Measurements from ENCODE around the gene MDN1.
"Not testable (repeated sequence)": the region's sequence is repeated elsewhere in the genome, so short reads cannot be mapped to it uniquely, and the experiment has no call there.

DNA sequence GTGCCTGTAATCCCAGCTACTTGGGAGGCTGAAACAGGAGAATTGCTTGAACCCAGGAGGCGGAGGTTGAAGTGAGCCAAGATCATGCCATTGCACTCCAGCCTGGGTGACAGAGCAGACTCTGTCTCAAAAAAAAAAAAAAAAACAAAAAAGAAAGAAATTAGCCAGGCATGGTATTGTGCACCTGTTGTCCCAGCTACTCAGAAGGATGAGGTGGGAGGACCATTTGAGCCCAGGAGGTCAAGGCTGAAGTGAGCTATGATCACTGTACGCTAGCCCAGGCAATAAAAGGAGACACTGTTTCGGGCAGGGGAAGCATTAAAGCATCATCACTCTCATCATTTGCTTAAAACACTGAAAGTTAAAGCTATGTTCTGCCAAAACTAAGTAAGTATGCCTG is 6.2 kb downstream of the MDN1 start:
- TF ChIP-seq, protein P1, sequence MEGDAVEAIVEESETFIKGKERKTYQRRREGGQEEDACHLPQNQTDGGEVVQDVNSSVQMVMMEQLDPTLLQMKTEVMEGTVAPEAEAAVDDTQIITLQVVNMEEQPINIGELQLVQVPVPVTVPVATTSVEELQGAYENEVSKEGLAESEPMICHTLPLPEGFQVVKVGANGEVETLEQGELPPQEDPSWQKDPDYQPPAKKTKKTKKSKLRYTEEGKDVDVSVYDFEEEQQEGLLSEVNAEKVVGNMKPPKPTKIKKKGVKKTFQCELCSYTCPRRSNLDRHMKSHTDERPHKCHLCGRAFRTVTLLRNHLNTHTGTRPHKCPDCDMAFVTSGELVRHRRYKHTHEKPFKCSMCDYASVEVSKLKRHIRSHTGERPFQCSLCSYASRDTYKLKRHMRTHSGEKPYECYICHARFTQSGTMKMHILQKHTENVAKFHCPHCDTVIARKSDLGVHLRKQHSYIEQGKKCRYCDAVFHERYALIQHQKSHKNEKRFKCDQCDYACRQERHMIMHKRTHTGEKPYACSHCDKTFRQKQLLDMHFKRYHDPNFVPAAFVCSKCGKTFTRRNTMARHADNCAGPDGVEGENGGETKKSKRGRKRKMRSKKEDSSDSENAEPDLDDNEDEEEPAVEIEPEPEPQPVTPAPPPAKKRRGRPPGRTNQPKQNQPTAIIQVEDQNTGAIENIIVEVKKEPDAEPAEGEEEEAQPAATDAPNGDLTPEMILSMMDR (IDR thresholded peaks at IDR 0.05) = not testable (repeated sequence)
- TF ChIP-seq ZFX (IDR thresholded peaks at IDR 0.05; ENCODE audit: borderline replicate concordance) = not testable (repeated sequence)

All from 22Rv1 (cell line).